PC-9 (cell line): ENCODE measurements around the gene GRIN2A. TPM values are rescaled to one million over a fixed set of nuclear protein-coding genes. Genes with fewer than 3 reads are reported as not detected.

Experiments used
- BruUV-seq: library from RNA; stranded (reverse); fragments of 400-500 nt; replicated peaks from 2 replicates; lab custom pipeline; 2021; lab: Mats Ljungman, UMichigan
- CTCF ChIA-PET: fragments of 300-600 bp; sonication (Branson Sonifier 250); formaldehyde crosslinking; loops from one replicate; lab custom pipeline; 2022; ENCODE audit warnings: antibody characterized with exemption; lab: Charles Lee
- POLR2A ChIA-PET: fragments of 300-600 bp; sonication (Branson Sonifier 250); formaldehyde crosslinking; loops from one replicate; lab custom pipeline; 2022; ENCODE audit warnings: antibody characterized with exemption; ENCODE audit not compliant: unreplicated experiment; lab: Charles Lee
- DNase-seq, 2 experiments: peaks; one replicate each; pipeline versions ENCODE4 v3.0.0 to v3.0.0-alpha.2; 2015 to 2022; ENCODE audit warnings: mixed read lengths in 1 of 2
- H2AFZ ChIP-seq: fragments of 200-600 bp; sonication (generic); 2 replicates; pipeline ENCODE4 v1.8.1; 2017; ENCODE audit warnings: antibody characterized with exemption
- H3F3A ChIP-seq: fragments of 200-600 bp; sonication (generic); 2 replicates; pipeline ENCODE4 v1.8.1; 2017; ENCODE audit warnings: antibody characterized with exemption, mild to moderate bottlenecking, low read depth; ENCODE audit not compliant: insufficient read depth
- H3K27ac ChIP-seq: fragments of 200-600 bp; sonication (generic); 2 replicates; pipeline ENCODE4 v1.6.1; 2016; ENCODE audit warnings: mixed run types
- H3K27me3 ChIP-seq: fragments of 200-600 bp; sonication (generic); 2 replicates; pipeline ENCODE4 v1.6.1; 2016; ENCODE audit warnings: low read depth, mixed run types; ENCODE audit not compliant: insufficient read depth
- H3K36me3 ChIP-seq: fragments of 200-600 bp; sonication (generic); 2 replicates; pipeline ENCODE4 v1.6.1; 2016; ENCODE audit warnings: low read depth, mixed run types
- H3K4me1 ChIP-seq: fragments of 200-600 bp; sonication (generic); replicated peaks from 2 replicates; pipeline ENCODE4 v1.6.1; 2016; ENCODE audit warnings: mixed run types; ENCODE audit not compliant: insufficient read depth
- H3K4me2 ChIP-seq: fragments of 200-600 bp; sonication (generic); 2 replicates; pipeline ENCODE4 v1.6.1; 2017; ENCODE audit warnings: mixed run types
- H3K4me3 ChIP-seq: fragments of 200-600 bp; sonication (generic); 2 replicates; pipeline ENCODE4 v1.6.1; 2016; ENCODE audit warnings: mixed run types
- H3K79me2 ChIP-seq: fragments of 200-600 bp; sonication (generic); 2 replicates; pipeline ENCODE4 v1.6.1; 2017; ENCODE audit warnings: low read depth, mixed run types
- H3K9me2 ChIP-seq: fragments of 200-600 bp; sonication (generic); 2 replicates; pipeline ENCODE4 v1.8.1; 2017; ENCODE audit warnings: mild to moderate bottlenecking; ENCODE audit not compliant: insufficient read depth
- H3K9me3 ChIP-seq: fragments of 200-600 bp; sonication (generic); 2 replicates; pipeline ENCODE4 v1.8.1; 2016; ENCODE audit warnings: low read depth; ENCODE audit not compliant: insufficient read depth
- H4K20me1 ChIP-seq: fragments of 200-600 bp; sonication (generic); 2 replicates; pipeline ENCODE4 v1.8.1; 2017; ENCODE audit not compliant: insufficient read depth
- CTCF ChIP-seq: fragments of 200-600 bp; sonication (generic); conservative IDR thresholded peaks from 2 replicates; pipeline ENCODE4 v1.6.1; 2017; ENCODE audit warnings: mixed run types, antibody characterized with exemption, mild to moderate bottlenecking, moderate library complexity
- EZH2 ChIP-seq: fragments of 200-600 bp; sonication (generic); IDR thresholded peaks from 2 replicates; pipeline ENCODE4 v1.8.0; 2017; ENCODE audit warnings: antibody characterized with exemption, low read depth
- intact Hi-C: fragments of 100-400 bp; cut with micrococcal nuclease; formaldehyde crosslinking; loops from one replicate; pipeline ENCODE4 v1.10.0; 2022; ENCODE audit not compliant: unreplicated experiment
- total RNA-seq: library from RNA; stranded (reverse); gene quantifications from 2 replicates; pipeline ENCODE4 v1.2.3, GENCODE V29; 2021

Gene GRIN2A
- total RNA-seq, 1 experiment from 2014 or later: not detected

- no peaks in the 10 kb centered on the region for H3K9me2 ChIP-seq
- CTCF ChIA-PET: no interaction called here
Observed at GRCh38 chr16:9955677-9956076, 226.6 kb downstream of the GRIN2A start.

GRCh38 chr16:9953908-9954570 lies 228.2 kb downstream of the GRIN2A start:
- H3K4me2 ChIP-seq: no peak overlapping the region
- H3K4me1 ChIP-seq: no peaks in the 10 kb centered on the region
- ChIA-PET CTCF (no interaction called here), POLR2A (no interaction called here)
- DNase-seq: no peak
- H3K27ac ChIP-seq: no peak overlapping the region
- H4K20me1 ChIP-seq: no peaks in the 10 kb centered on the region
- H3F3A ChIP-seq: no peaks in the 10 kb centered on the region
- BruUV-seq: no TSS peak
- peaks cover 18% of the 10 kb centered on the region for H3K27me3 ChIP-seq
- no peaks in the 10 kb centered on the region for H3K36me3 ChIP-seq
- H3K9me2 ChIP-seq: no peaks in the 10 kb centered on the region
- no peaks in the 10 kb centered on the region for H3K79me2 ChIP-seq
- no peak for TF ChIP-seq EZH2
- no peak for TF ChIP-seq CTCF
- no peaks in the 10 kb centered on the region for H3K9me3 ChIP-seq
- no peak overlapping the region for H2AFZ ChIP-seq
- intact Hi-C loops: no loop called here
- no peak overlapping the region for H3K4me3 ChIP-seq

More at GRCh38 chr16:9955677-9956076, 226.6 kb downstream of the GRIN2A start:
- no peak overlapping the region for H3K4me2 ChIP-seq
- H3K27ac ChIP-seq: no peak overlapping the region
- no peaks in the 10 kb centered on the region for H4K20me1 ChIP-seq
- H3K27me3 ChIP-seq: peaks cover 18% of the 10 kb centered on the region
- no peak overlapping the region for H3K4me3 ChIP-seq
- H3K4me1 ChIP-seq: no peaks in the 10 kb centered on the region
- TF ChIP-seq CTCF (no peak), EZH2 (no peak)
- POLR2A ChIA-PET: no interaction called here
- H3F3A ChIP-seq: no peaks in the 10 kb centered on the region
- H3K36me3 ChIP-seq: no peaks in the 10 kb centered on the region
- intact Hi-C loops: no loop called here
- H3K79me2 ChIP-seq: no peaks in the 10 kb centered on the region
- DNase-seq: no peak
- BruUV-seq: no TSS peak
- H2AFZ ChIP-seq: no peak overlapping the region
- H3K9me3 ChIP-seq: no peaks in the 10 kb centered on the region

- POLR2A ChIA-PET: no interaction called here
- Histone ChIP-seq H3K9me2 (no peaks in the 10 kb centered on the region), H3K27me3 (peaks cover 14% of the 10 kb centered on the region), H3K9me3 (no peaks in the 10 kb centered on the region), H3K4me1 (no peaks in the 10 kb centered on the region), H3K36me3 (no peaks in the 10 kb centered on the region), H3K4me2 (no peak overlapping the region), H3K27ac (no peak overlapping the region), H3K79me2 (no peaks in the 10 kb centered on the region), H4K20me1 (no peaks in the 10 kb centered on the region), H3F3A (no peaks in the 10 kb centered on the region), H3K4me3 (no peak overlapping the region), H2AFZ (no peak overlapping the region)
- intact Hi-C loops: no loop called here
- CTCF ChIA-PET: no interaction called here
- no peak for DNase-seq
- BruUV-seq: no TSS peak
- no peak for TF ChIP-seq EZH2
- no peak for TF ChIP-seq CTCF
Observed at GRCh38 chr16:9950658-9951057, 231.6 kb downstream of the GRIN2A start.
